ENCODE measurements around the gene DENND2A. TPM values are rescaled to one million over a fixed set of nuclear protein-coding genes. Genes with fewer than 3 reads are reported as not detected.

DENND2A gene
- total RNA-seq, 2 experiments from 2014 or later = not detected

- intact Hi-C loops (cut with micrococcal nuclease) = no loop called here
- CTCF ChIA-PET = no interaction called here
- ATAC-seq = no peak
Observed at GRCh38 chr7:140616328-140616727, 24.3 kb downstream of the DENND2A start.

DNA sequence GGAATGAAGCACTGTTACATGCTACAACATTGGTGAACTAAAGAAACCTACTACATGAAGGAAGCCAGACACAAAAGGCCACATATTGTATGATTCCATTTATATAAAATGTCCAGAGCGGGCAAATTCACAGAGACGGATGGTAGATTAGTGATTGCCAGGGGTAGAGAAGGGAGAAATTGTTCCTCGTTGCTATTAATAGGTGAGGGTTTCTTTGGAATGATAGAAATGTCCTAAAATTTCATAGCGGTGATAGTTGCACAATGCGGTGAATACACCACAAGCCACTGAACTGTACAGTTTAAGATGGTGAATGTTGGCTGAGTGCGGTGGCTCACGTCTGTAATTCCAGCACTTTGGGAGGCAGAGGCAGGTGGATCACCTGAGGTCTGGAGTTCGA, 29.0 kb downstream of the DENND2A start:
- ChIA-PET POLR2A (no interaction called here), CTCF (no interaction called here)
- Mint-ChIP-seq H3K36me3 (ENCODE audit: low read depth) (no peaks in the 10 kb centered on the region), H3K9me3 (no peaks in the 10 kb centered on the region), H3K27me3 (no peaks in the 10 kb centered on the region), H3K4me3 (no peak overlapping the region), H3K4me1 (ENCODE audit: low read depth) (no peaks in the 10 kb centered on the region), H3K27ac (no peak overlapping the region)
- ATAC-seq = no peak
- TF ChIP-seq, protein P1, sequence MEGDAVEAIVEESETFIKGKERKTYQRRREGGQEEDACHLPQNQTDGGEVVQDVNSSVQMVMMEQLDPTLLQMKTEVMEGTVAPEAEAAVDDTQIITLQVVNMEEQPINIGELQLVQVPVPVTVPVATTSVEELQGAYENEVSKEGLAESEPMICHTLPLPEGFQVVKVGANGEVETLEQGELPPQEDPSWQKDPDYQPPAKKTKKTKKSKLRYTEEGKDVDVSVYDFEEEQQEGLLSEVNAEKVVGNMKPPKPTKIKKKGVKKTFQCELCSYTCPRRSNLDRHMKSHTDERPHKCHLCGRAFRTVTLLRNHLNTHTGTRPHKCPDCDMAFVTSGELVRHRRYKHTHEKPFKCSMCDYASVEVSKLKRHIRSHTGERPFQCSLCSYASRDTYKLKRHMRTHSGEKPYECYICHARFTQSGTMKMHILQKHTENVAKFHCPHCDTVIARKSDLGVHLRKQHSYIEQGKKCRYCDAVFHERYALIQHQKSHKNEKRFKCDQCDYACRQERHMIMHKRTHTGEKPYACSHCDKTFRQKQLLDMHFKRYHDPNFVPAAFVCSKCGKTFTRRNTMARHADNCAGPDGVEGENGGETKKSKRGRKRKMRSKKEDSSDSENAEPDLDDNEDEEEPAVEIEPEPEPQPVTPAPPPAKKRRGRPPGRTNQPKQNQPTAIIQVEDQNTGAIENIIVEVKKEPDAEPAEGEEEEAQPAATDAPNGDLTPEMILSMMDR (IDR thresholded peaks at IDR 0.05) = no peak
- intact Hi-C loops (cut with micrococcal nuclease) = no loop called here
- DNase-seq = no peak

More at GRCh38 chr7:140616328-140616727, 24.3 kb downstream of the DENND2A start:
- Mint-ChIP-seq H3K4me3 (no peak overlapping the region), H3K36me3 (ENCODE audit: low read depth) (no peaks in the 10 kb centered on the region), H3K4me1 (ENCODE audit: low read depth) (no peaks in the 10 kb centered on the region), H3K27me3 (no peaks in the 10 kb centered on the region), H3K9me3 (no peaks in the 10 kb centered on the region), H3K27ac (no peak overlapping the region)
- no peak for DNase-seq
- TF ChIP-seq, protein P1 (IDR thresholded peaks at IDR 0.05) = no peak
- POLR2A ChIA-PET = no interaction called here

GRCh38 chr7:140610204-140611165, 30.1 kb downstream of the DENND2A start:
- DNase-seq (no peak), ATAC-seq (no peak)
- no peak overlapping the region for H3K27ac Mint-ChIP-seq
- H3K9me3 Mint-ChIP-seq = no peaks in the 10 kb centered on the region
- no peaks in the 10 kb centered on the region for H3K27me3 Mint-ChIP-seq
- no peaks in the 10 kb centered on the region for H3K36me3 Mint-ChIP-seq (ENCODE audit: low read depth)
- ChIA-PET CTCF (interaction anchor here (0.9 kb wide), 1 partner anchor 94 kb away, joined by 3 read pairs; no protein-coding TSS in a partner anchor), POLR2A (interaction anchor here (0.6 kb wide), 1 partner anchor 104 kb away, joined by 3 read pairs; no protein-coding TSS in a partner anchor)
- H3K4me3 Mint-ChIP-seq = no peak overlapping the region
- H3K4me1 Mint-ChIP-seq (ENCODE audit: low read depth) = no peaks in the 10 kb centered on the region
- TF ChIP-seq, protein P1 (IDR thresholded peaks at IDR 0.05) = no peak
- intact Hi-C loops (cut with micrococcal nuclease) = no loop called here

DNA sequence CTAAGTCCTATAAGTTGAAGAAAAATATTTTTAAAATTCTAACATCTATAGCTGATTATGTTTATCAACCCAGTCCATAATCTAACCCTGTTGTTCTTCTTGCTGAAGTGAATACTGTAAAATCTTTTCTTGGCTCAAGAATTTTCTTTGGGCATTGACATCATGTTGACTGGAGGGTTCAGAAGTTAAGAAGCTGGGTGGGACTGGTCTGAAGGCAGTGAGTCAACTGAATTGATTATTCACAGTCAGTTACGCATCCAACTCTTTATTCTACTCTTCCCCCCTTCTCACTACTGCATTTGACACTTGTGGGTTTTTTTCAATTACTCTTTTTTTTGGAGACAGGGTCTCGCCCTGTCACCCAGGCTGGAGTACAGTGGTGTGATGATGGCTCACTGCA, 31.0 kb downstream of the DENND2A start:
- Mint-ChIP-seq H3K27ac (no peak overlapping the region), H3K4me3 (no peak overlapping the region), H3K36me3 (ENCODE audit: low read depth) (no peaks in the 10 kb centered on the region), H3K27me3 (no peaks in the 10 kb centered on the region), H3K4me1 (ENCODE audit: low read depth) (no peaks in the 10 kb centered on the region), H3K9me3 (no peaks in the 10 kb centered on the region)
- TF ChIP-seq, protein P1 (IDR thresholded peaks at IDR 0.05) = no peak
- intact Hi-C loops (cut with micrococcal nuclease) = no loop called here
- CTCF ChIA-PET = interaction anchor here (0.9 kb wide), 1 partner anchor 93 kb away, joined by 3 read pairs; no protein-coding TSS in a partner anchor
- no peak for DNase-seq
- POLR2A ChIA-PET = no interaction called here
- ATAC-seq = no peak

- no peak for DNase-seq
- CTCF ChIA-PET = interaction anchor here (0.8 kb wide), 1 partner anchor 114 kb away, joined by 3 read pairs; no protein-coding TSS in a partner anchor
- Mint-ChIP-seq H3K4me1 (ENCODE audit: low read depth) (no peaks in the 10 kb centered on the region), H3K27me3 (no peaks in the 10 kb centered on the region), H3K9me3 (no peaks in the 10 kb centered on the region), H3K36me3 (ENCODE audit: low read depth) (no peaks in the 10 kb centered on the region), H3K27ac (no peak overlapping the region), H3K4me3 (no peak overlapping the region)
- POLR2A ChIA-PET = interaction anchor here (1.3 kb wide), 1 partner anchor 70 kb away, joined by 3 read pairs; no protein-coding TSS in a partner anchor
- ATAC-seq = no peak
- intact Hi-C loops (cut with micrococcal nuclease) = no loop called here
- TF ChIP-seq, protein P1 (IDR thresholded peaks at IDR 0.05) = no peak
Observed at GRCh38 chr7:140607441-140607989, 33.1 kb downstream of the DENND2A start.

All from activated CD8-positive, alpha-beta T cell treated with anti-CD3 and anti-CD28 coated beads for 36 hours (primary cell).